ENCODE measurements around the gene GABPB1. TPM values are rescaled to one million over a fixed set of nuclear protein-coding genes. Genes with fewer than 3 reads are reported as not detected.

The GABPB1 gene
- total and polyA plus RNA-seq, 3 donors from 2014 or later, result 21.5 to 45.9 (median 35.4) TPM

DNA sequence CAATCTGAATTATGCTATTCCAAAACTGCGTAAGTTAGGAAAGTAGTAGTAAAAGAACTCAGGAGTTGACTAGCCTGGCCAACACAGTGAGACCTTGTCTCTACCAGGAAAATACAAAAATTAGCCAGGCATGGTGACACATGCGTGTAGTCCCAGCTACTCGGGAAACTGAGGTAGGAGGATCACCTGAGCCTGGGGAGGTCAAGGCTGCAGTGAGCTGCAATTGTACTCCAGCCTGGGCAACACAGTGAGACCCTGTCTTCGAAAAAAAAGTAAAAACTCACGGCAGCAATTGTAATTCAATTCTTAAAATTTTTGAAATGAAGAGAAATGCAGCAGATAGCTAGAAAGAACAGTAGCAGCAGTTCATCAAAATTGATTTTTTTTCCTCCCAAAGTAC is 9.7 kb downstream of the GABPB1 start:
- TF ChIP-seq, protein P1, sequence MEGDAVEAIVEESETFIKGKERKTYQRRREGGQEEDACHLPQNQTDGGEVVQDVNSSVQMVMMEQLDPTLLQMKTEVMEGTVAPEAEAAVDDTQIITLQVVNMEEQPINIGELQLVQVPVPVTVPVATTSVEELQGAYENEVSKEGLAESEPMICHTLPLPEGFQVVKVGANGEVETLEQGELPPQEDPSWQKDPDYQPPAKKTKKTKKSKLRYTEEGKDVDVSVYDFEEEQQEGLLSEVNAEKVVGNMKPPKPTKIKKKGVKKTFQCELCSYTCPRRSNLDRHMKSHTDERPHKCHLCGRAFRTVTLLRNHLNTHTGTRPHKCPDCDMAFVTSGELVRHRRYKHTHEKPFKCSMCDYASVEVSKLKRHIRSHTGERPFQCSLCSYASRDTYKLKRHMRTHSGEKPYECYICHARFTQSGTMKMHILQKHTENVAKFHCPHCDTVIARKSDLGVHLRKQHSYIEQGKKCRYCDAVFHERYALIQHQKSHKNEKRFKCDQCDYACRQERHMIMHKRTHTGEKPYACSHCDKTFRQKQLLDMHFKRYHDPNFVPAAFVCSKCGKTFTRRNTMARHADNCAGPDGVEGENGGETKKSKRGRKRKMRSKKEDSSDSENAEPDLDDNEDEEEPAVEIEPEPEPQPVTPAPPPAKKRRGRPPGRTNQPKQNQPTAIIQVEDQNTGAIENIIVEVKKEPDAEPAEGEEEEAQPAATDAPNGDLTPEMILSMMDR (IDR thresholded peaks at IDR 0.05), result no peak
- TF ChIP-seq POLR2A (IDR thresholded peaks at IDR 0.05), result no peak
- Histone ChIP-seq H3K4me3 (no peak overlapping the region), H3K36me3 (ENCODE audit: low read depth, missing control alignments) (no peaks in the 10 kb centered on the region), H3K4me1 (no peaks in the 10 kb centered on the region), H3K9me3 (no peaks in the 10 kb centered on the region), H3K27me3 (no peaks in the 10 kb centered on the region), H3K27ac (no peak overlapping the region)
- WGBS, 2 donors, result 85 to 90% methylated on average over 5 of the region's 5 CpGs
- DNase-seq, result no peak
- intact Hi-C loops (cut with DNase I; ENCODE audit: low total_unique reads), result no loop called here

DNA sequence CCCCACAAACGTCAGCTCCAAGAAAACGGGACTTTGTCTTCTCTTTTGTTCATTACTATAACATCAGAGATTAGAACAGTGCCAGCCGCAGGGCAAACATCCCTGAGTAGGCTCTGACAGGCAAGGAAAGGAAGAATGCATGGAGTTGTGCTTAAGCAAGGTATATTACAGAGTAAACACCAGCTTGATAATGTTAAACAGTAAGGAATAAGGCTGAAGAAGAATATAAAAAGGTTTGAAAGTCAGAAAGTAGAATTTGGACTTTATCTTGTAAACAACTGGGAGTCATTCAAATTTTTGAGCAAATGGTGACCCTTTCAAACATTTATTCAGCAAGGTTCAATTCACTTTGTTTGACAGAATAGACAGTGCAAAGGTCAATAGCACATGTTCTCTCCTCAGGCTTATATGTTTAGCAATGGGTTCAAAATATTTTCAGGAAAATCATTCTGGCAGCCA is 11.0 kb downstream of the GABPB1 start:
- intact Hi-C loops (cut with DNase I; ENCODE audit: low total_unique reads), result no loop called here
- Histone ChIP-seq H3K4me1 (no peaks in the 10 kb centered on the region), H3K36me3 (ENCODE audit: low read depth, missing control alignments) (no peaks in the 10 kb centered on the region), H3K27ac (no peak overlapping the region), H3K9me3 (no peaks in the 10 kb centered on the region), H3K27me3 (no peaks in the 10 kb centered on the region), H3K4me3 (no peak overlapping the region)
- no peak for TF ChIP-seq POLR2A (IDR thresholded peaks at IDR 0.05)
- TF ChIP-seq, protein P1 (IDR thresholded peaks at IDR 0.05), result no peak
- no peak for DNase-seq
- 69 to 86% methylated on average over 3 of the region's 3 CpGs for WGBS, 2 donors

DNA sequence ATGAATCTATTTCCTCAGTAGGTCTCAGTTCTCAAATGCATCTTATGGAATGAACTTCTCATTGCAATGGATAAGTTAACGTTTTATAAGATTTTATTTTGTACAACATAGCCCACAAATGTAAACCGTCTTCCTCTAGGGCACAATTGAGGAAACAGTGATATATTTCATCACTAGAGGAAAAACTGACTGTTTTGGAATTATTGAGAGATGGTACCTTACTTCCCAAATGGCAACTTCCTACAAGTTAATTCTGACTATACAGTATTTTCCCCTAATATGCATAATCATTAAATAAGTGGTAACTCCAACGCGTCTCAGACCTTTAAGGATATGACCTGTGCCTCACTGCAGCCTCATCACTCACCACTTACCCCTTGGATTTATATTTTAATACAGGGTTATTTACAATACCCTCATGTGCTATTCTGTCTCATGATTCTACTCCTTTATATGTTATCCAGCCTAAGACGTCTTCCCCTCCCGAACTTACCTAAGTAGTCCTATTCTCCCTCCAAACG is 13.3 kb downstream of the GABPB1 start:
- no peak for DNase-seq
- Histone ChIP-seq H3K4me3 (no peak overlapping the region), H3K9me3 (no peaks in the 10 kb centered on the region), H3K27ac (no peak overlapping the region), H3K36me3 (ENCODE audit: low read depth, missing control alignments) (no peaks in the 10 kb centered on the region), H3K27me3 (no peaks in the 10 kb centered on the region), H3K4me1 (no peaks in the 10 kb centered on the region)
- TF ChIP-seq, protein P1 (IDR thresholded peaks at IDR 0.05), result no peak
- TF ChIP-seq POLR2A (IDR thresholded peaks at IDR 0.05), result no peak
- WGBS, 2 donors, result 81 to 82% methylated on average over 7 of the region's 7 CpGs
- intact Hi-C loops (cut with DNase I; ENCODE audit: low total_unique reads), result no loop called here

- Histone ChIP-seq H3K36me3 (ENCODE audit: low read depth, missing control alignments) (no peaks in the 10 kb centered on the region), H3K27ac (no peak overlapping the region), H3K4me1 (no peaks in the 10 kb centered on the region), H3K27me3 (no peaks in the 10 kb centered on the region), H3K9me3 (no peaks in the 10 kb centered on the region), H3K4me3 (no peak overlapping the region)
- intact Hi-C loops (cut with DNase I; ENCODE audit: low total_unique reads), result no loop called here
- WGBS, 2 donors, result 93 to 96% methylated on average over 1 of the region's 1 CpG
- DNase-seq, result no peak
- TF ChIP-seq POLR2A (IDR thresholded peaks at IDR 0.05), result no peak
- TF ChIP-seq, protein P1 (IDR thresholded peaks at IDR 0.05), result no peak
Observed at GRCh38 chr15:50340416-50340815, 14.6 kb downstream of the GABPB1 start.

- H3K9me3 ChIP-seq, result no peaks in the 10 kb centered on the region
- no peak overlapping the region for H3K4me3 ChIP-seq
- H3K27me3 ChIP-seq, result no peaks in the 10 kb centered on the region
- TF ChIP-seq POLR2A (IDR thresholded peaks at IDR 0.05), result no peak
- TF ChIP-seq, protein P1 (IDR thresholded peaks at IDR 0.05), result no peak
- 85 to 89% methylated on average over 1 of the region's 1 CpG for WGBS, 2 donors
- H3K36me3 ChIP-seq (ENCODE audit: low read depth, missing control alignments), result no peaks in the 10 kb centered on the region
- H3K4me1 ChIP-seq, result no peaks in the 10 kb centered on the region
- intact Hi-C loops (cut with DNase I; ENCODE audit: low total_unique reads), result no loop called here
- no peak for DNase-seq
- H3K27ac ChIP-seq, result no peak overlapping the region
Observed at GRCh38 chr15:50339717-50340116, 15.3 kb downstream of the GABPB1 start.

Data from testis (tissue), 3 donors.